ENCODE measurements around the gene WNT1.

The WNT1 gene

DNA sequence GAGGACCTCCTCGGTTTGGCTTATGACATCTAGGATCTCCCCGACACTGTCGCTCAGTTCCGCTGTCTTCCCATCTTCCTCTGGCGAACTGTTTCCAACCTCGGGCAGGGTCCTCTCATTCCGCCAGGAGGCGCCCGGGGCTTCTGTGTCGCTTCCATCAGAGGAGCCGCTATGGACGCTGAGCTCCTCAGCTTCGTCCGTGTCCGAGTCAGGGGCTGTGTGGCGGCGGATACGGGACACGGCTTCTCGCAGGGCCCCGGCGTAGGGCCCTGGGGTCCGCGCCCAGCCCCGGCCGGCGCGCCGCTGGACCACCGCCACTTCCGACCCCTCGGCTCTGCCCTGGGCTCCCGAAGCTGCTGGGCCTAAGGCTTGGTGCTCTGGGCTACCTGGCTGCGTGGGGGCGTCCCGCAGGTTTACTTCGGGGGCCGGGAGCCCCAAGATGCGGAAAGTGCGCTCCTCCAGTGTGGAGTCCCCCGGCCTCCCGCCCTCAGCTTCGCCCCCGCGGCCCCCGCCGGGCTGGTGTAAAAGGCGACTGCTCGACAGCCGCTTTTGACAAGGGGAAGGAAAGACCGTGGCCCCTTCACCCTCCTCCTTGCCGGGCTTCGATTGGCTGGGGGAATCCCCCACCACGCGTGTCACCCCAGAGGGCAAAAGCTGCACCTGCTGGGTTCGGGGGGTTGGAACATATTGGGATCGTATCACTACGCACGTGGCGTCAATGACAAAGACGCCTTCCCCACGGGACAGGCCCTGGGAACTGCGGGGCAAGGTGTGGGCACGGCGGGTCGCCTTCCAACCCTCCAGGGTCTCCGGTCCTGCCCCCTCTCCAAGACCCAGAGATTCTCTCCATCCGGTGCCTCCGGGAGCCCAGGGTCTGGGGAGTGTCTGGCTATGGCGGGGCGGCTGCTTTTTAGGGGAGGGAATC is 18.9 kb downstream of the WNT1 start:
- peak overlapping the region; percentile 74 to 78 for H3K4me3 Mint-ChIP-seq
- peaks cover 14 to 18% of the 10 kb centered on the region in 2 donors for H3K36me3 Mint-ChIP-seq
- H3K27me3 Mint-ChIP-seq: peaks cover 29 to 42% of the 10 kb centered on the region in 2 donors
- DNase-seq (peak; percentile 47), ATAC-seq (replicated peaks) (peak; percentile 50 to 60)
- H3K4me1 Mint-ChIP-seq: peaks cover 34 to 54% of the 10 kb centered on the region in 2 donors
- H3K27ac Mint-ChIP-seq: peak overlapping the region; percentile 20
- no peaks in the 10 kb centered on the region for H3K9me3 Mint-ChIP-seq

DNA sequence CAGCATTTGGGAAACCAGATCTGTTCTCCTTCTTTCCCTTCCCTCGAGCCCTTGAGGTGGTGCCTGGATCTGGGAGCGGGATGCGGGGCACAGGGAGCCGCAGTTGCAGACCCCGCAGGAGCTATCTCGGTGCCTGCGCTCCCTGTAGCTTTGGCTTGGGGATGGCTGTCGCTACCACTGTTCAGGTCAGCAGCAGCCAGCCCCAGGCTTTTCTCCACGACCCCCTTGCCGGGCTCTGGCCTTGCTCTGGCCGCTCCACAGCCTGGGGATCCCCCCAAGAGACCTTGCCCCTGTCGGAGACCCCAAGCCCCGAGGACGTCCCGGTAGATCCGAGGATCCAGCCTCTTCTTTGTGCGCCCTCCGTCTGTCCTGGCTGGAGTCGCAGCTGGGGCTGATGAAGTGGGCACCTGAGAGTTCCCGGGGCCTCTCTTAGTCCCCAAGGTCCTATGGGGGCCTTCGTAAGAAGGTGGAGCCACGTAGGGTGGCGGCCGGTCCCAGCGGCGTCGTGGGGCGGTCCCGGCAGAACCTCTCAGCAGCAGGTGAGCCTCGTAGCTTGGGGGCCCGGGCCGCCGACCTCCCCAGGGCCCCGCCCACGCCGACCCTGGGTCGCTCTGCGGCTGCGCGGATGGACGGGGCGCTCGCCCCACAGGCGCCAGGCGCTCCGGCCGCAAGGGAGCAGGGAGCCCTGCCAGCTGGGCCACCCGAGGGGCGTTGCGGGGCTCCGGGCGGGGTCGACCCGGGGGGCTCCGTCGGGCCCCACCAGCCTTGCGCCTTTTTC is 19.8 kb downstream of the WNT1 start:
- peaks cover 34 to 54% of the 10 kb centered on the region in 2 donors for H3K4me1 Mint-ChIP-seq
- ATAC-seq (replicated peaks): peak; percentile 44 to 51
- DNase-seq: peak; percentile 55
- H3K27me3 Mint-ChIP-seq: peaks cover 30 to 44% of the 10 kb centered on the region in 2 donors
- H3K27ac Mint-ChIP-seq: peak overlapping the region; percentile 20
- peaks cover 20 to 26% of the 10 kb centered on the region in 2 donors for H3K36me3 Mint-ChIP-seq
- no peaks in the 10 kb centered on the region for H3K9me3 Mint-ChIP-seq
- peak overlapping the region; percentile 77 to 78 for H3K4me3 Mint-ChIP-seq

DNA sequence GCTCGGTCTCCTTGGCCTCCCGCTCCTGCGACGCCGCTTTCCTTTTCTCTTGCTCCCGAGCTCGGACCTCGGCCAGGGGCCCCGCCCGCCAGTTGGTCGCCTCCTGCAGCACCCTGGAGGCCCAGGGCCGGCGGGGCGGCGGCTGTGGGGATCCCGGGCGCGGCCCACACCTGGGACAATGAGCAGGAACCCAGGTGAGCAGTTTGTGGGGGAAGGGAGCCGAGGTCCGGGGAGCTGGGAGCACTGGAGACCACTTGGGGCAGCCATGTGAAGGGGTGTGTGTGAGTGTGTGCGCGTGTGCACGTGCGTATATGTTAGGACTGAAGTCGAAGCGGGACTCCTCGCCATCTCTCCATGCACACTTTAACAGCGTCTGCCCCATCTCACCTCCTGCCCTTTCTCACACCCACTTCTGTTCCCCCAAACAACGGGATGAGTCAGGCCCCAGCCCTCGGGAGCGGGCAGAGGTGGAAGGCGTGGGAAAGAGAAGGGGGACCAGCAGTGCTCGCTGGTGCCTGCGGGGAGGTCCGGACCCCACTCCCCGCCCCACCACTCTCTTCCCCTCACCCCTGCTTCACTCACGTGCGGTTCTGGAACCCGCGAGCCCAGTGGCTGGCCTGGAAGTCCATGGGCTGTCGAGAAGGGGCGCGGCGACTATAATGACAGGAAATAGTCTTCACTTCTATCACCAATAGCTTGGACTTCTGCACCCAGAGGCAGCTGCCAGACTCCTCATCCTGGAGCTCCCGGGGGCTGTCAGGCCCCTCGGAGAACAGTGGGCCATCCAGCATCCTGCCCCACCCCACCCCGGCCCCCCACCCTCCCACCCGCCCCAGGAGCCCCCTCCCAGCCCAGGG is 20.6 kb downstream of the WNT1 start:
- H3K27me3 Mint-ChIP-seq: peaks cover 25 to 40% of the 10 kb centered on the region in 2 donors
- peak overlapping the region; percentile 57 for H3K27ac Mint-ChIP-seq
- no peaks in the 10 kb centered on the region for H3K9me3 Mint-ChIP-seq
- H3K36me3 Mint-ChIP-seq: peaks cover 28 to 34% of the 10 kb centered on the region in 2 donors
- peak in 1 of 2 donors; percentile 23 for ATAC-seq (replicated peaks)
- DNase-seq: peak; percentile 16
- H3K4me1 Mint-ChIP-seq: peaks cover 34 to 54% of the 10 kb centered on the region in 2 donors
- H3K4me3 Mint-ChIP-seq: peak overlapping the region; percentile 77

DNA sequence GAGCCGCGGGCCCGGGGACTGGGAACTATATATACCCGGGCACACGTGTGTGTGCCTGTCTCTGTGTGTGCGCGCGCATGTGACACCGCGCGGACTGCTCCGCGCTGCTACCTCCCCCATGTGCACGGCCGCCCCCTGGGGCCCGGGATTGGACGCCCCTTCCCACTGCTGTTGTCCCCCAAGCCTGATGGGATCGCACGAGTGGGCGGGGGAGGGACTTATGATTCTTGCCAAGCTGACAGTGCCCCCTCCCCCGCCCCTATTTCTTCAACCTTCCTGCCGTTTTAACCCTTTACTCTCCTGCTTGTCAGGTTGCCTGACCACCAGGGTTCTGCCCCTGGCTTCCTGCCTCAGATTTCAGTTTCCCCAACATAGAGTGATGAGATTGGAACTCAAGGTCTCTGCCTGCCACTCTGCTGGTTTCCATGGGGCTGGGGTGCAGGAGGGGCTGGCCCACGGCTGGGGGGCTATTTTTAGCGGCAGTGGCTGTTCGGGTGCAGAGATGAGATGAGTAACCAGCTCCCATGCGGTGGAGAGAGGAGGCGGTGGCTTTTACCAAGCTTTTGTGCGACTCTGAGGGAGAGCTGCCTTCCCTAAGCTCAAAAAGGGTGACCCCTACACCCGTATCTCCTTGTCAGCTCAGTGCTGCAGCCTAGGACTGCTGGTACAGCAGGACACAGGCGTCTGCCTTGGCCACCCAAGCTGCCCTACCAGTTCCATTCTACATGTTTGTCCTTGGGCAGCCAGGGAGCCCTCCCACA is 21.4 kb downstream of the WNT1 start, which contains the start of gene DDN:
Gene DDN (minus strand): TSS at position 5 of the 761 bp plus-strand sequence. CDS start 88 bp downstream, outside the sequence.
- peaks cover 19 to 33% of the 10 kb centered on the region in 2 donors for H3K27me3 Mint-ChIP-seq
- no peaks in the 10 kb centered on the region for H3K9me3 Mint-ChIP-seq

DNA sequence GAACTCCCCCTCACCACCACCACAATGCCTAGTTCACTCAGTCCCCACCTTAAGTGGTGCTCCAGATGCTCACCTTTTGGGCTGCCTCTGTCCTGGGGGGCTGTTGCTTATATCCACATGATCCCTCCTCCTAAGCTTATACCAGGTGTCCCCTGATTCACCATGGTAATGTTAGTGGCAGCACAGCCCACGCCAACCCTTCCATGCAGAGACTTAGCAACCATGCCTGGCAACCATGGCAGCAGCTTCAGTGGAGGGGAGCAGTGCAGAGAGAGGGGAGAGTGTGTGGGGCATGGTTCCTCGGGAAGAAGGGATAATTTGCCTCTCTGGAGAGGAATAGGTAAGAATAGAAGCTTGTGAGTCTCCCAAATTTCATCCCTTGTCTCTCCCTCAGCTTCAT is 22.2 kb downstream of the WNT1 start:
- H3K27me3 Mint-ChIP-seq: peaks cover 12 to 25% of the 10 kb centered on the region in 2 donors
- ATAC-seq (replicated peaks) (no peak), DNase-seq (no peak)
- no peaks in the 10 kb centered on the region for H3K9me3 Mint-ChIP-seq
- no peak overlapping the region for H3K27ac Mint-ChIP-seq
- peaks cover 27 to 49% of the 10 kb centered on the region in 2 donors for H3K4me1 Mint-ChIP-seq
- H3K36me3 Mint-ChIP-seq: peaks cover 41 to 50% of the 10 kb centered on the region in 2 donors
- H3K4me3 Mint-ChIP-seq: peak overlapping the region in 1 of 2 donors; percentile 77

More for the DNA sequence above, 21.4 kb downstream of the WNT1 start, which contains the start of gene DDN:
- Mint-ChIP-seq H3K4me1 (peaks cover 32 to 54% of the 10 kb centered on the region in 2 donors), H3K27ac (peak within 1 kb of the TSS; percentile 86), H3K36me3 (peaks cover 35 to 42% of the 10 kb centered on the region in 2 donors), H3K4me3 (peak within 1 kb of the TSS; percentile 77)
- peak; percentile 50 for DNase-seq
- peak; percentile 62 to 63 for ATAC-seq (replicated peaks)

DNA sequence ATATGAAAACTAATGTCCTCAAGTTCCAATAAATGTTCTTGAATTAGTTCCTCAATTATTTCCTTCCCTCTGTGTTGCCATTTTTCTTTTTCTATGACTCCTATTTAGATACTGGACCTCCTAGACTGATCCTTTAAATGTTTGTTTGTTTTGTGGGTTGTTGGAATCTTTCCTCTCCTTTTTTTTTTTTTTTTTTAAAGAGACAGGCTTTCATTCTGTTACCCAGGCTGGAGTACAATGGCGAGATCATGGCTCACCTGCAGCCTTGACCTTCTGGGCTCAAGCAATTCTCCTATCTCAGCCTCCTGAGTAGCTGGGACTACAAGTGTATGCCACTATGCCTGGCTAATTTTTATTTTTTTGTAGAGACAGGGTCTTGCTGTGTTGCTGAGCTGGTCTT is 30.8 kb downstream of the WNT1 start:
- peaks cover 46 to 61% of the 10 kb centered on the region in 2 donors for H3K36me3 Mint-ChIP-seq
- no peaks in the 10 kb centered on the region for H3K9me3 Mint-ChIP-seq
- DNase-seq (no peak), ATAC-seq (replicated peaks) (no peak)
- no peaks in the 10 kb centered on the region for H3K27me3 Mint-ChIP-seq
- no peaks in the 10 kb centered on the region for H3K4me1 Mint-ChIP-seq
- H3K27ac Mint-ChIP-seq: no peak overlapping the region
- H3K4me3 Mint-ChIP-seq: no peak overlapping the region

DNA sequence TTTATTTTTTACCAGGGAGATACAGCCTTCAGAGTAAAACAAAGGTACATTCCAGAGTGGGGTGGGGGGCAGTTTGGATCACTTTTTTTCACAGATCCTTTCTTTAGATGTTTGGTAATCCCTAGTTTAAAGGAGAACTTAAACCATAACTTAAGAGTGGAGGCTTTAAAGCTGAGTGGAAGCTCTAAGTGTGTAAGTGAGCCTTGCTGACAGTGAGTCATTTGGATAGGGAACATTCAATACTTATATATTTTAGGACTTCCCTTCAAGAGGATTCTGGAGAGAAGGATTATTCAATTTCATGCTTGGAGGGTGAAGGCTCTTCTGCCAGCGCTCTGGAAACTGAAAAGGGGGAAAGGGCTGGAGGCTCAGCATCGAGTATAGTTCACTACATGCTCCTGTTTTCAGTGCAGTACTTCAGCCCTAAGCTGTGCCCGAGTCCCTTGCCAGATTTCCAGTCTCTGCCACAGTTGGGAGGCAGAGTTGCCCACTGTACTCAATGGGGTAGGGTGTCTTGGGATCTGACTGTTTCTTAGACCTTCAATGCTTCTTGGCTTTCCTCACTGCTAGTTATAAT is 32.1 kb downstream of the WNT1 start:
- ATAC-seq (replicated peaks): no peak
- no peak overlapping the region for H3K4me3 Mint-ChIP-seq
- no peaks in the 10 kb centered on the region for H3K9me3 Mint-ChIP-seq
- no peak overlapping the region for H3K27ac Mint-ChIP-seq
- peaks cover 0 to 2% of the 10 kb centered on the region in 2 donors for H3K4me1 Mint-ChIP-seq
- no peaks in the 10 kb centered on the region for H3K27me3 Mint-ChIP-seq
- DNase-seq: no peak
- H3K36me3 Mint-ChIP-seq: peaks cover 35 to 50% of the 10 kb centered on the region in 2 donors

DNA sequence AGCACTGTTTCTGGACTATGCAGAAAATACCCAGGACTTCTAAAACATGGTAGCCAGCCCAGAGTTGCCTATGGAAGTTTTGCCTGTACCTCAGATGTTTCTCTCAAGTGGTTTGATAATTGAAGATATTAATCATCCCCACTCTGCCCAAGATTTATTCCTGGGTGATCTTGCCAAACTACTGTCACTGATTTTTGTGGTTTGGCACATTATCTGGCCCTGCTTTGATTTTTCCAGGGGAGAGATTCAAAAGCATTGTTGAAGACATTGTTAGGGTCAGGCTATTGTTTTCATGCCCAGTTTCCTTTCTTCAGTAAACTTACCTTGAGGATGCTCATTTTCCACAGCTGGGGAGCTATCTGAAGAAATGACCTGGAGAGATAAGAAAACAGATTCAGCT is 34.6 kb downstream of the WNT1 start:
- H3K4me1 Mint-ChIP-seq: peaks cover 6 to 25% of the 10 kb centered on the region in 2 donors
- no peak for ATAC-seq (replicated peaks)
- H3K9me3 Mint-ChIP-seq: no peaks in the 10 kb centered on the region
- no peak for DNase-seq
- H3K27ac Mint-ChIP-seq: no peak overlapping the region
- H3K36me3 Mint-ChIP-seq: peaks cover 31 to 60% of the 10 kb centered on the region in 2 donors
- no peak overlapping the region for H3K4me3 Mint-ChIP-seq
- no peaks in the 10 kb centered on the region for H3K27me3 Mint-ChIP-seq

DNA sequence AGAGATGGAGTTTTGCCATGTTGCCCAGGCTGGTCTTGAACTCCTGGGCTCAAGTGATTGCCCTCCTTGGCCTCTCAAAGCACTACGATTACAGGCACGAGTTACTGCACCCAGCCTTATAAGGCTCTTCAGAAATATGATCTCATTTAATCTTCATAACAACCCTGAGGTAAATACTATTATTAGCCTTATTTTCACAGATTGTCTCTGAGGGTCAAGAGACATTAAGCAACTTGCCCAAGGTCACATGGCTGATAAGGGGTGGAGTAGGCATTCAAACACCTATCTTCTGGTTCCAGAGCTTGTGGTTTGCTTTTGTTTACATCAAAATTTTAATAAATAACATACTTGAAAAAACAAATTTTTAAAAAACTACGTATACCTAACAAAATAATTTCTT is 35.3 kb downstream of the WNT1 start:
- ATAC-seq (replicated peaks): no peak
- no peak overlapping the region for H3K4me3 Mint-ChIP-seq
- no peaks in the 10 kb centered on the region for H3K9me3 Mint-ChIP-seq
- H3K4me1 Mint-ChIP-seq: peaks cover 8 to 31% of the 10 kb centered on the region in 2 donors
- no peaks in the 10 kb centered on the region for H3K27me3 Mint-ChIP-seq
- peaks cover 30 to 53% of the 10 kb centered on the region in 2 donors for H3K36me3 Mint-ChIP-seq
- H3K27ac Mint-ChIP-seq: no peak overlapping the region
- no peak for DNase-seq

DNA sequence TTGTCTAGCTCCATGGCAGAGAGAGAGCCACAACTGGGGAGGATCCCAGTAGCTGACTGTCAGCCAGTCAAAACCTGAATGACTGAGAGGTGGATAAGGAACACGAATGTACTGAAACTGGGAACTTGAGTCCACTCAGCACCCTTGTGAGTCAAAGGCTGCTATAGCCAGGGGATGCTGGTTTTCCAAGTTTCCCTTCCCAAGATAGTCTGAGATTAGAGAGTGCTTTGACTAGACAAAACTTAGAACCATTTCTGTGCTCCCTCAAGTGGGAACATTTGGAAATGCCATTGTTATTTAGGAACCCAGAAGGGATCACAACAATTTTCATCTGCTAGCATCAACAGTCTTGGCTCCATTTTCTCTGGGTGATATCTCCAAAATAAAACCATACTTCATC is 36.4 kb downstream of the WNT1 start:
- ATAC-seq (replicated peaks) (no peak), DNase-seq (no peak)
- H3K27ac Mint-ChIP-seq: no peak overlapping the region
- H3K9me3 Mint-ChIP-seq: no peaks in the 10 kb centered on the region
- H3K4me3 Mint-ChIP-seq: no peak overlapping the region
- no peaks in the 10 kb centered on the region for H3K27me3 Mint-ChIP-seq
- peaks cover 12 to 41% of the 10 kb centered on the region in 2 donors for H3K4me1 Mint-ChIP-seq
- H3K36me3 Mint-ChIP-seq: peaks cover 25 to 48% of the 10 kb centered on the region in 2 donors

DNA sequence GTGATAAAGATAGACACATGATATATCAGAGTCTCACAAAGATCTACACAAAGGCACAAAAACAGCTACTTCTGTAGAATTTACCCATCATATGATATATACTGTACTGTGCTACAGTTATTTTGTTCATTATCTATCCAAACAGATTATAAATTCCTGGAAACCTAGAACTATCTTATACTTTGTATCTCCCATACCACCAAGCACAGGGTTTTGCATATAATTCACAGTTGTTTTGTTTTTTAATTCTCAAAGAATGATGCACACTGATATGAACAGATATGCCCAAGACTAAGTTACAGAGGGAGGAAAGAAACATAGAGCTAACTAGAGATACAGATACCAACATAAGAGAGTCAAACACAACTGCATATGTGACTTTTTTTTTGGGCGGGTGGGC is 37.1 kb downstream of the WNT1 start:
- peaks cover 26 to 46% of the 10 kb centered on the region in 2 donors for H3K36me3 Mint-ChIP-seq
- no peaks in the 10 kb centered on the region for H3K9me3 Mint-ChIP-seq
- no peak overlapping the region for H3K4me3 Mint-ChIP-seq
- DNase-seq: no peak
- H3K4me1 Mint-ChIP-seq: peaks cover 16 to 47% of the 10 kb centered on the region in 2 donors
- H3K27ac Mint-ChIP-seq: peak overlapping the region; percentile 53
- H3K27me3 Mint-ChIP-seq: no peaks in the 10 kb centered on the region
- ATAC-seq (replicated peaks): no peak

DNA sequence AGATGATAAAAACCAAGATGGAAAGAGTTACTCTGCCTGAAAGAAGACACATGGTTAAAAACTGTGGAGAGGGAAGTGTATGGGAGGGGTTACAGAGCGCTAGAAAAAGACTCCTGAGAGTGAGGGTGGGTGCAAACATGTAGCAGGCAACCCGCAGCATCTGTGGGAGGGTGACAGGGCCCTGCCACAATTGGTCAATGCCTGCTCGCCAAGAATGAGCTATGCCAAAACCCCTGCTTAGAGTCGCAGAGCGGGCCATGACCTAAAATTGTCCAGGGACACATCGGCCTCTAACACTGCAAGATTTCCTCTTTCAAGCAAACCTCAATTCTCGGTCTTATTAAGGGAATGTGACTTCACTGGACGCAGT is 39.8 kb downstream of the WNT1 start:
- ATAC-seq (replicated peaks) (peak; percentile 30 to 31), DNase-seq (no peak)
- no peaks in the 10 kb centered on the region for H3K27me3 Mint-ChIP-seq
- peak overlapping the region; percentile 94 to 95 for H3K4me3 Mint-ChIP-seq
- H3K27ac Mint-ChIP-seq: peak overlapping the region; percentile 98
- peaks cover 16 to 47% of the 10 kb centered on the region in 2 donors for H3K4me1 Mint-ChIP-seq
- H3K36me3 Mint-ChIP-seq: peaks cover 29 to 52% of the 10 kb centered on the region in 2 donors
- no peaks in the 10 kb centered on the region for H3K9me3 Mint-ChIP-seq
